ENCODE data around the gene OTUD4. TPM values are rescaled to one million over a fixed set of nuclear protein-coding genes. Genes with fewer than 3 reads are reported as not detected.

Gene OTUD4
- polyA plus RNA-seq, 3 donors, result 7.5 to 14.4 (median 9.0) TPM

- DNase-seq, result peak in 2 of 3 donors; percentile 2 to 7
- Mint-ChIP-seq H3K4me3 (no peak overlapping the region), H3K4me1 (peaks cover 10% of the 10 kb centered on the region), H3K36me3 (peaks cover 28 to 41% of the 10 kb centered on the region in 2 donors), H3K9me3 (no peaks in the 10 kb centered on the region), H3K27ac (peak overlapping the region; percentile 13 to 90 (median 70)), H3K27me3 (ENCODE audit: low read depth in 3 of 3) (no peaks in the 10 kb centered on the region)
- H3K27me3 ChIP-seq (ENCODE audit: control insufficient read depth in 2 of 2, insufficient read depth in 2 of 2, low read length in 2 of 2), result no peaks in the 10 kb centered on the region
- H3K27ac ChIP-seq (ENCODE audit: low read depth in 1 of 2, low read length in 2 of 2), result peak overlapping the region in 1 of 2 donors; percentile 55
- no peak for TF ChIP-seq CTCF (IDR thresholded peaks at IDR 0.05)
- intact Hi-C loops (cut with micrococcal nuclease), result no loop called here
- peaks cover 6 to 11% of the 10 kb centered on the region in 2 donors for H3K4me1 ChIP-seq (ENCODE audit: control insufficient read depth in 1 of 2, insufficient read depth in 2 of 2, low read length in 2 of 2)
- no peak overlapping the region for H2AFZ ChIP-seq (ENCODE audit: insufficient read depth, low read depth, low read length, poor library complexity, severe bottlenecking)
- H4K20me1 ChIP-seq (ENCODE audit: insufficient read depth, low read length), result peaks cover 5% of the 10 kb centered on the region
- H3K9me3 ChIP-seq (replicated peaks in 1 of 2; ENCODE audit: control insufficient read depth in 1 of 2, insufficient read depth in 1 of 2, low read length in 2 of 2), result no peaks in the 10 kb centered on the region
- no peak overlapping the region for H3K9ac ChIP-seq (ENCODE audit: insufficient read depth, low read length, poor library complexity, severe bottlenecking)
- no peak overlapping the region for H3K4me2 ChIP-seq (replicated peaks; ENCODE audit: extremely low read depth, low read length, poor library complexity, severe bottlenecking)
- no peak overlapping the region for H3K4me3 ChIP-seq (replicated peaks in 1 of 3; ENCODE audit: low read depth in 2 of 3, low read length in 3 of 3)
- H3K36me3 ChIP-seq (replicated peaks in 1 of 2; ENCODE audit: control insufficient read depth in 1 of 2, insufficient read depth in 2 of 2, low read length in 2 of 2), result peaks cover 20 to 58% of the 10 kb centered on the region in 2 donors
- 28% methylated on average over 3 of the region's 5 CpGs for WGBS (ENCODE audit: insufficient coverage)
- H3K79me2 ChIP-seq (ENCODE audit: insufficient read depth, low read length), result no peaks in the 10 kb centered on the region
These were observed 47.8 kb downstream of the OTUD4 start for GRCh38 chr4:145132511-145133098.

GRCh38 chr4:145131848-145132247, 48.5 kb downstream of the OTUD4 start:
- H3K27me3 Mint-ChIP-seq (ENCODE audit: low read depth in 3 of 3), result no peaks in the 10 kb centered on the region
- H3K9me3 ChIP-seq (replicated peaks in 1 of 2; ENCODE audit: control insufficient read depth in 1 of 2, insufficient read depth in 1 of 2, low read length in 2 of 2), result no peaks in the 10 kb centered on the region
- 100% methylated on average over 4 of the region's 12 CpGs for WGBS (ENCODE audit: insufficient coverage)
- H3K4me1 Mint-ChIP-seq, result peaks cover 10% of the 10 kb centered on the region
- peaks cover 27 to 58% of the 10 kb centered on the region in 2 donors for H3K36me3 ChIP-seq (replicated peaks in 1 of 2; ENCODE audit: control insufficient read depth in 1 of 2, insufficient read depth in 2 of 2, low read length in 2 of 2)
- no peak for DNase-seq
- H3K4me2 ChIP-seq (replicated peaks; ENCODE audit: extremely low read depth, low read length, poor library complexity, severe bottlenecking), result no peak overlapping the region
- no peak overlapping the region for H3K27ac Mint-ChIP-seq
- H3K4me3 ChIP-seq (replicated peaks in 1 of 3; ENCODE audit: low read depth in 2 of 3, low read length in 3 of 3), result no peak overlapping the region
- no peaks in the 10 kb centered on the region for H3K79me2 ChIP-seq (ENCODE audit: insufficient read depth, low read length)
- no peak overlapping the region for H2AFZ ChIP-seq (ENCODE audit: insufficient read depth, low read depth, low read length, poor library complexity, severe bottlenecking)
- no peak overlapping the region for H3K27ac ChIP-seq (ENCODE audit: low read depth in 1 of 2, low read length in 2 of 2)
- peaks cover 6 to 11% of the 10 kb centered on the region in 2 donors for H3K4me1 ChIP-seq (ENCODE audit: control insufficient read depth in 1 of 2, insufficient read depth in 2 of 2, low read length in 2 of 2)
- no peak overlapping the region for H3K4me3 Mint-ChIP-seq
- intact Hi-C loops (cut with micrococcal nuclease), result no loop called here
- TF ChIP-seq CTCF (IDR thresholded peaks at IDR 0.05), result no peak
- H3K36me3 Mint-ChIP-seq, result peaks cover 27 to 39% of the 10 kb centered on the region in 2 donors
- H4K20me1 ChIP-seq (ENCODE audit: insufficient read depth, low read length), result peaks cover 5% of the 10 kb centered on the region
- no peaks in the 10 kb centered on the region for H3K27me3 ChIP-seq (ENCODE audit: control insufficient read depth in 2 of 2, insufficient read depth in 2 of 2, low read length in 2 of 2)
- no peak overlapping the region for H3K9ac ChIP-seq (ENCODE audit: insufficient read depth, low read length, poor library complexity, severe bottlenecking)
- H3K9me3 Mint-ChIP-seq, result no peaks in the 10 kb centered on the region
